GM19438 (cell line): ENCODE data around the gene FOXO1.
"Not testable (repeated sequence)": the region's sequence is repeated elsewhere in the genome, so short reads cannot be mapped to it uniquely, and the experiment has no call there.

Experiments used
- ATAC-seq: cut with Tn5 transposase; IDR thresholded peaks from one replicate; pipeline ENCODE4 v1.9.1; 2021; ENCODE audit warnings: low read depth; ENCODE audit not compliant: unreplicated experiment

Gene FOXO1

GRCh38 chr13:40666045-40666932 is at the start of gene FOXO1:
FOXO1 (minus strand) TSS chr13:40666641; CDS start chr13:40666212, 429 bp downstream.
- ATAC-seq, result peak; percentile 40

GRCh38 chr13:40714433-40714832 is 48.0 kb upstream of the FOXO1 start:
- ATAC-seq, result not testable (repeated sequence)

- no peak for ATAC-seq
These were observed 40.0 kb upstream of the FOXO1 start for GRCh38 chr13:40706439-40706838.

- ATAC-seq, result peak; percentile 69
These were observed 31.3 kb upstream of the FOXO1 start for GRCh38 chr13:40697711-40698110.

- ATAC-seq, result no peak
These were observed 28.0 kb upstream of the FOXO1 start for GRCh38 chr13:40694426-40694825.

GRCh38 chr13:40692946-40693345 is 26.5 kb upstream of the FOXO1 start:
- ATAC-seq, result no peak

GRCh38 chr13:40688781-40689180 is 22.3 kb upstream of the FOXO1 start:
- ATAC-seq, result no peak

GRCh38 chr13:40682449-40683240 is 16.2 kb upstream of the FOXO1 start:
- no peak for ATAC-seq

- no peak for ATAC-seq
These were observed 15.1 kb upstream of the FOXO1 start for GRCh38 chr13:40681341-40682146.

GRCh38 chr13:40680659-40681323 is 14.3 kb upstream of the FOXO1 start:
- ATAC-seq, result no peak

GRCh38 chr13:40679480-40679985 is 13.1 kb upstream of the FOXO1 start:
- no peak for ATAC-seq

GRCh38 chr13:40677064-40677463 is 10.6 kb upstream of the FOXO1 start:
- no peak for ATAC-seq

- ATAC-seq, result no peak
These were observed 9.6 kb upstream of the FOXO1 start for GRCh38 chr13:40676007-40676406.

GRCh38 chr13:40673414-40673813 is 7.0 kb upstream of the FOXO1 start:
- no peak for ATAC-seq

GRCh38 chr13:40672765-40673397 is 6.4 kb upstream of the FOXO1 start:
- ATAC-seq, result no peak

- no peak for ATAC-seq
These were observed 5.7 kb upstream of the FOXO1 start for GRCh38 chr13:40671956-40672764.

- ATAC-seq, result no peak
These were observed 3.9 kb upstream of the FOXO1 start for GRCh38 chr13:40670307-40670706.

GRCh38 chr13:40668335-40668734 is 1.9 kb upstream of the FOXO1 start:
- ATAC-seq, result no peak

GRCh38 chr13:40667622-40667978 is 1.2 kb upstream of the FOXO1 start:
- ATAC-seq, result no peak
